ENCODE data around the gene DCAF12. TPM values are rescaled to one million over a fixed set of nuclear protein-coding genes. Genes with fewer than 3 reads are reported as not detected.

DCAF12 gene
- 10 to 100 TPM; 11.3 to 25.0 (median 21.9) TPM for polyA plus RNA-seq

GRCh38 chr9:34126207-34127034, at the start of gene DCAF12:
Gene DCAF12 (minus strand): TSS chr9:34126698. CDS start chr9:34126431, 267 bp downstream.
- Mint-ChIP-seq H3K27ac (peak within 1 kb of the TSS; percentile 96 to 99 (median 98)), H3K4me1 (peaks cover 48 to 58% of the 10 kb centered on the region in 2 donors), H3K4me3 (peak within 1 kb of the TSS; percentile 95 to 100 (median 99)), H3K36me3 (peaks cover 0 to 10% (median 6%) of the 10 kb centered on the region in 3 donors), H3K27me3 (ENCODE audit: low read depth in 3 of 3) (peaks cover 3 to 19% (median 5%) of the 10 kb centered on the region in 3 donors), H3K9me3 (no peaks in the 10 kb centered on the region)
- peak; percentile 91 to 92 (median 91) for DNase-seq

GRCh38 chr9:34176089-34176488, 49.6 kb upstream of the DCAF12 start:
- Mint-ChIP-seq H3K4me3 (peak overlapping the region in 2 of 5 donors; percentile 18 to 25), H3K4me1 (peaks cover 28 to 32% of the 10 kb centered on the region in 2 donors), H3K9me3 (peaks cover 0 to 2% (median 0%) of the 10 kb centered on the region in 6 donors), H3K27ac (no peak overlapping the region), H3K27me3 (ENCODE audit: low read depth in 3 of 3) (peaks cover 2 to 7% (median 4%) of the 10 kb centered on the region in 3 donors), H3K36me3 (no peaks in the 10 kb centered on the region)
- no peak for DNase-seq

- H3K9me3 Mint-ChIP-seq, result peaks cover 0 to 2% (median 0%) of the 10 kb centered on the region in 6 donors
- no peaks in the 10 kb centered on the region for H3K36me3 Mint-ChIP-seq
- peaks cover 6% of the 10 kb centered on the region in 2 donors for H3K4me1 Mint-ChIP-seq
- DNase-seq, result no peak
- H3K4me3 Mint-ChIP-seq, result peak overlapping the region in 4 of 5 donors; percentile 23 to 74 (median 68)
- peaks cover 0 to 3% (median 2%) of the 10 kb centered on the region in 3 donors for H3K27me3 Mint-ChIP-seq (ENCODE audit: low read depth in 3 of 3)
- H3K27ac Mint-ChIP-seq, result no peak overlapping the region
Measured at GRCh38 chr9:34171753-34172535, 45.4 kb upstream of the DCAF12 start.

- Mint-ChIP-seq H3K27me3 (ENCODE audit: low read depth in 3 of 3) (peaks cover 0 to 3% (median 2%) of the 10 kb centered on the region in 3 donors), H3K4me3 (no peak overlapping the region), H3K27ac (peak overlapping the region in 1 of 6 donors; percentile 32), H3K9me3 (no peaks in the 10 kb centered on the region), H3K4me1 (peaks cover 6% of the 10 kb centered on the region in 2 donors), H3K36me3 (no peaks in the 10 kb centered on the region)
- DNase-seq, result no peak
Measured at GRCh38 chr9:34170237-34170991, 43.9 kb upstream of the DCAF12 start.

- Mint-ChIP-seq H3K27me3 (ENCODE audit: low read depth in 3 of 3) (peaks cover 0 to 2% (median 0%) of the 10 kb centered on the region in 3 donors), H3K4me3 (no peak overlapping the region), H3K4me1 (peaks cover 6% of the 10 kb centered on the region in 2 donors), H3K9me3 (no peaks in the 10 kb centered on the region), H3K27ac (no peak overlapping the region), H3K36me3 (no peaks in the 10 kb centered on the region)
- DNase-seq, result no peak
Measured at GRCh38 chr9:34169125-34169524, 42.6 kb upstream of the DCAF12 start.

- Mint-ChIP-seq H3K4me3 (no peak overlapping the region), H3K4me1 (peaks cover 0 to 7% of the 10 kb centered on the region in 2 donors), H3K27ac (no peak overlapping the region)
Measured at GRCh38 chr9:34163434-34163833, 36.9 kb upstream of the DCAF12 start.

GRCh38 chr9:34158362-34158869, 31.9 kb upstream of the DCAF12 start:
- Mint-ChIP-seq H3K4me1 (peaks cover 0 to 7% of the 10 kb centered on the region in 2 donors), H3K27me3 (ENCODE audit: low read depth in 3 of 3) (peaks cover 0 to 3% (median 0%) of the 10 kb centered on the region in 3 donors), H3K36me3 (no peaks in the 10 kb centered on the region), H3K4me3 (no peak overlapping the region), H3K27ac (no peak overlapping the region), H3K9me3 (no peaks in the 10 kb centered on the region)
- no peak for DNase-seq

More at GRCh38 chr9:34163434-34163833, 36.9 kb upstream of the DCAF12 start:
- no peak for DNase-seq
- Mint-ChIP-seq H3K36me3 (no peaks in the 10 kb centered on the region), H3K9me3 (no peaks in the 10 kb centered on the region), H3K27me3 (ENCODE audit: low read depth in 3 of 3) (peaks cover 0 to 3% (median 2%) of the 10 kb centered on the region in 3 donors)

GRCh38 chr9:34157898-34158297, 31.4 kb upstream of the DCAF12 start:
- Mint-ChIP-seq H3K4me3 (no peak overlapping the region), H3K36me3 (no peaks in the 10 kb centered on the region), H3K9me3 (no peaks in the 10 kb centered on the region), H3K4me1 (peaks cover 0 to 7% of the 10 kb centered on the region in 2 donors), H3K27ac (no peak overlapping the region), H3K27me3 (ENCODE audit: low read depth in 3 of 3) (peaks cover 0 to 3% (median 0%) of the 10 kb centered on the region in 3 donors)
- no peak for DNase-seq

- H3K4me1 Mint-ChIP-seq, result peaks cover 0 to 7% of the 10 kb centered on the region in 2 donors
Measured at GRCh38 chr9:34157318-34157717, 30.8 kb upstream of the DCAF12 start.

GRCh38 chr9:34154057-34154456, 27.6 kb upstream of the DCAF12 start:
- Mint-ChIP-seq H3K9me3 (no peaks in the 10 kb centered on the region), H3K4me1 (peaks cover 0 to 5% of the 10 kb centered on the region in 2 donors), H3K36me3 (no peaks in the 10 kb centered on the region), H3K27ac (no peak overlapping the region), H3K4me3 (no peak overlapping the region), H3K27me3 (ENCODE audit: low read depth in 3 of 3) (peaks cover 0 to 3% (median 2%) of the 10 kb centered on the region in 3 donors)
- DNase-seq, result no peak

More at GRCh38 chr9:34157318-34157717, 30.8 kb upstream of the DCAF12 start:
- H3K4me3 Mint-ChIP-seq, result no peak overlapping the region
- H3K27me3 Mint-ChIP-seq (ENCODE audit: low read depth in 3 of 3), result peaks cover 0 to 3% (median 0%) of the 10 kb centered on the region in 3 donors
- no peaks in the 10 kb centered on the region for H3K36me3 Mint-ChIP-seq
- H3K27ac Mint-ChIP-seq, result no peak overlapping the region
- H3K9me3 Mint-ChIP-seq, result no peaks in the 10 kb centered on the region
- no peak for DNase-seq

GRCh38 chr9:34151398-34151797, 24.9 kb upstream of the DCAF12 start:
- H3K9me3 Mint-ChIP-seq, result no peaks in the 10 kb centered on the region
- DNase-seq, result no peak
- H3K4me3 Mint-ChIP-seq, result no peak overlapping the region
- no peaks in the 10 kb centered on the region for H3K36me3 Mint-ChIP-seq
- H3K27ac Mint-ChIP-seq, result no peak overlapping the region
- H3K4me1 Mint-ChIP-seq, result no peaks in the 10 kb centered on the region
- peaks cover 0 to 2% (median 1%) of the 10 kb centered on the region in 3 donors for H3K27me3 Mint-ChIP-seq (ENCODE audit: low read depth in 3 of 3)

- peak overlapping the region in 3 of 6 donors; percentile 30 to 59 (median 43) for H3K27ac Mint-ChIP-seq
Measured at GRCh38 chr9:34145165-34145564, 18.7 kb upstream of the DCAF12 start.

GRCh38 chr9:34143116-34143515, 16.6 kb upstream of the DCAF12 start:
- DNase-seq, result no peak
- Mint-ChIP-seq H3K4me3 (no peak overlapping the region), H3K27ac (no peak overlapping the region), H3K27me3 (ENCODE audit: low read depth in 3 of 3) (peaks cover 0 to 4% (median 1%) of the 10 kb centered on the region in 3 donors), H3K4me1 (peaks cover 9 to 17% of the 10 kb centered on the region in 2 donors), H3K9me3 (no peaks in the 10 kb centered on the region), H3K36me3 (no peaks in the 10 kb centered on the region)

More at GRCh38 chr9:34145165-34145564, 18.7 kb upstream of the DCAF12 start:
- DNase-seq, result peak; percentile 10 to 32 (median 21)
- Mint-ChIP-seq H3K9me3 (no peaks in the 10 kb centered on the region), H3K36me3 (no peaks in the 10 kb centered on the region), H3K4me3 (peak overlapping the region in 4 of 5 donors; percentile 10 to 60 (median 32)), H3K27me3 (ENCODE audit: low read depth in 3 of 3) (peaks cover 0 to 4% (median 1%) of the 10 kb centered on the region in 3 donors), H3K4me1 (peaks cover 9 to 17% of the 10 kb centered on the region in 2 donors)

All from immature natural killer cell (primary cell).